Measurements from ENCODE around the gene MAN1B1.

MAN1B1 gene

GRCh38 chr9:137112564-137113384, 26.0 kb downstream of the MAN1B1 start:
- TF ChIP-seq TAF1 (IDR thresholded peaks at IDR 0.05; ENCODE audit: borderline replicate concordance, insufficient read depth, low read length), result no peak
- TF ChIP-seq FOXP2 (optimal IDR thresholded peaks at IDR 0.05; ENCODE audit: borderline replicate concordance, extremely low read depth, extremely low read length, insufficient read depth), result no peak
- TF ChIP-seq POLR2AphosphoS5 (IDR thresholded peaks at IDR 0.05; ENCODE audit: low read depth, low read length), result no peak
- TF ChIP-seq SIN3A (IDR thresholded peaks at IDR 0.05; ENCODE audit: borderline replicate concordance, insufficient read depth, low read length), result no peak
- TF ChIP-seq, protein P1, sequence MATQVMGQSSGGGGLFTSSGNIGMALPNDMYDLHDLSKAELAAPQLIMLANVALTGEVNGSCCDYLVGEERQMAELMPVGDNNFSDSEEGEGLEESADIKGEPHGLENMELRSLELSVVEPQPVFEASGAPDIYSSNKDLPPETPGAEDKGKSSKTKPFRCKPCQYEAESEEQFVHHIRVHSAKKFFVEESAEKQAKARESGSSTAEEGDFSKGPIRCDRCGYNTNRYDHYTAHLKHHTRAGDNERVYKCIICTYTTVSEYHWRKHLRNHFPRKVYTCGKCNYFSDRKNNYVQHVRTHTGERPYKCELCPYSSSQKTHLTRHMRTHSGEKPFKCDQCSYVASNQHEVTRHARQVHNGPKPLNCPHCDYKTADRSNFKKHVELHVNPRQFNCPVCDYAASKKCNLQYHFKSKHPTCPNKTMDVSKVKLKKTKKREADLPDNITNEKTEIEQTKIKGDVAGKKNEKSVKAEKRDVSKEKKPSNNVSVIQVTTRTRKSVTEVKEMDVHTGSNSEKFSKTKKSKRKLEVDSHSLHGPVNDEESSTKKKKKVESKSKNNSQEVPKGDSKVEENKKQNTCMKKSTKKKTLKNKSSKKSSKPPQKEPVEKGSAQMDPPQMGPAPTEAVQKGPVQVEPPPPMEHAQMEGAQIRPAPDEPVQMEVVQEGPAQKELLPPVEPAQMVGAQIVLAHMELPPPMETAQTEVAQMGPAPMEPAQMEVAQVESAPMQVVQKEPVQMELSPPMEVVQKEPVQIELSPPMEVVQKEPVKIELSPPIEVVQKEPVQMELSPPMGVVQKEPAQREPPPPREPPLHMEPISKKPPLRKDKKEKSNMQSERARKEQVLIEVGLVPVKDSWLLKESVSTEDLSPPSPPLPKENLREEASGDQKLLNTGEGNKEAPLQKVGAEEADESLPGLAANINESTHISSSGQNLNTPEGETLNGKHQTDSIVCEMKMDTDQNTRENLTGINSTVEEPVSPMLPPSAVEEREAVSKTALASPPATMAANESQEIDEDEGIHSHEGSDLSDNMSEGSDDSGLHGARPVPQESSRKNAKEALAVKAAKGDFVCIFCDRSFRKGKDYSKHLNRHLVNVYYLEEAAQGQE (IDR thresholded peaks at IDR 0.05; ENCODE audit: insufficient read depth in 1 of 2, low read depth in 2 of 2, low read length in 2 of 2), result no peak

DNA sequence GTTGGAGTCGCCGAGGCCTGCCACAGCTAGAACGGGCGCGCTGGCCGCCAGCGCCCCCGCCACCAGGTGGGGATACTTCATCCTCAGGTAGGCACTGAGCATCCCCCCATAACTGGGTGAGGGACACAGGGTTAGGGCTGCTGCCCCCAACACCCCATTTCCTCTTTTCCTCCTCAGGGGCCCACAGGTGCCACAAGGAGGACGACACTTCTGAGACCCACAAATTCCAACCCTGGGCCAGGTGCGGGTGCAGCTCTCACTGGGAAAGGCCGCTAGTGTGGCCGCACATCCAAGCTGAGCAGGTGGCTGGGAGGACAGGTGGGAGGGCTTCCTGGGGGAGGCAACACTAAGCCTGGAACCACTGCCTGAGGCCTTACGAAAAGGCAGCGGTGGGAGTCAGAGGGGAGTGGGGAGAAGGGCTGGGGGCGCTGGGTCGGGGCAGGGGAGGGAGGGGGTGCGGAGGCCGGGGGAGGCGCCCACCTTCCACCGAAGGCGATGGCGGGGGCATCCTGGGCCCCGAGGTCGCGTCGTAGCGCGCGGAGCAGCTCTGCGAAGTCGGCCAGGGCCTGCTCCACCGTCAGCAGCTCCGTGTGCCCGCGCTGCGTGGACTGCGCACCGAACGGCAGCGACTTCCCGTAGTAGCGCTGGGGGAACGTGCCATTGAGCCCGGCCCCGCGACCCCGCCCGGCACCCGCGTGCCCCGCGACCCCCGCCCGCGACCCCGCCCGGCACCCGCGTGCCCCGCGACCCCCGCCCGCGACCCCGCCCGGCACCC, 26.8 kb downstream of the MAN1B1 start:
- TF ChIP-seq FOXP2 (optimal IDR thresholded peaks at IDR 0.05; ENCODE audit: borderline replicate concordance, extremely low read depth, extremely low read length, insufficient read depth) (no peak), SIN3A (IDR thresholded peaks at IDR 0.05; ENCODE audit: borderline replicate concordance, insufficient read depth, low read length) (no peak), TAF1 (IDR thresholded peaks at IDR 0.05; ENCODE audit: borderline replicate concordance, insufficient read depth, low read length) (no peak), POLR2AphosphoS5 (IDR thresholded peaks at IDR 0.05; ENCODE audit: low read depth, low read length) (no peak)
- TF ChIP-seq, protein P1 (IDR thresholded peaks at IDR 0.05; ENCODE audit: insufficient read depth in 1 of 2, low read depth in 2 of 2, low read length in 2 of 2), result no peak

DNA sequence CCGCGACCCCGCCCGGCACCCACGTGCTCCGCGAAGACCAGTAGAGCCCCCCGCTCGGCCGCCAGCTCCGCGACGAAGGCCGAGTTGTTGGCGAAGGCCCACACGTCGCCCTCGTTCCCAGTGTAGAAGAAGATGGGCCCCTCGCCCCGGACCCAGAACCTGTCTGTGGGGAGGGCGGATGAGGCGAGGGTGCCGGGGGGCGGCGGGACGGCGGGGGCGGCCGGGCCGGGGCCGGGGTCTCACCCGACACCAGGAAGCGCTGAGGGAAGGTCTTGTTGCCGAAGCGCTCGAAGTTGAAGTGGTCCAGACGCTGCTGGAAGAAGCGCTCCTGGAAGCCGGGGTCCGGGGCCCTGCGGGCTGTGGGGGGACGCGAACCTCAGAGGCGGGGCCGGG, 27.4 kb downstream of the MAN1B1 start:
- TF ChIP-seq POLR2AphosphoS5 (IDR thresholded peaks at IDR 0.05; ENCODE audit: low read depth, low read length) (no peak), FOXP2 (optimal IDR thresholded peaks at IDR 0.05; ENCODE audit: borderline replicate concordance, extremely low read depth, extremely low read length, insufficient read depth) (no peak), TAF1 (IDR thresholded peaks at IDR 0.05; ENCODE audit: borderline replicate concordance, insufficient read depth, low read length) (no peak), SIN3A (IDR thresholded peaks at IDR 0.05; ENCODE audit: borderline replicate concordance, insufficient read depth, low read length) (no peak)
- TF ChIP-seq, protein P1 (IDR thresholded peaks at IDR 0.05; ENCODE audit: insufficient read depth in 1 of 2, low read depth in 2 of 2, low read length in 2 of 2), result no peak

DNA sequence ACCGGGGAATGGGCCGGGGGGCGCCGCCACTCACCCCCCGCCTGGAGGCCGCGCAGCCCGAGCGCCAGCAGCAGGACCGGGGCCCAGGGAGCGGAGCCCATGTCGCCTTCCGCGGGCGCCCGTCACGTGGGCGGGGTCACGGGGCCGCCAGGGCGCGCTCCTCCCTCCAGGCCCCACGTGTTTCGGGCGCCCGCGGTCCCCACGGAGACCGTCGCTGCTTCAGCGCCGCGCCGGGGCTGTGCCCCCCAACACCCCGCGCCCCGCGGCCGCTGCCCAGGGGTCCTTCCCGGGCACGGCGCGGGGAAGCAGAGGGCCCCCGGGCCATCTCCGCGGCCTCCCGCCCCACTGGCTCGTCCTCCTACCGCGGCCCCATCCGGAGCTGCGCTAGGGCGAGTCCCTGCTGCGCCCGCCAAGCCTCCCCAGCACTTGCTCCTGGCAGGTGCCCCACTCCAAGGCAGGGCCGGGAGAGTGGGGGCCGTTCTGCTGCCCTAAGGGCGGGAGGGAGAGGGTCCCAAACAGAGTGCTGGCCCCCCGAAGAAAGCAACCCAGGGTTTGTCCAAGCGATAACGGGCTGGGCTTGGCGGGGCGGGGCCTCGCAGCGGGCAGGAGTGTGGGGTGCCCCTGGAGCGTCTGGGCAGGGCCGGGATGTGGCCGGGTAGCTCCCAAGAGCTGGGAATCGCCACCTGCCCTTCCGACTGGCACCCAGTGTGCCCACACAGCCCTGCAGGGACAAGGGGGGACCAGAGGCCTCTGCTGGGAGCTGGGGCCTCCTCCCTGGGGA, 28.0 kb downstream of the MAN1B1 start, which contains the start of gene DPP7:
DPP7 (minus strand) TSS at position 121 of the 781 bp plus-strand sequence; CDS start at position 101, 20 bp downstream.
- 0 out of 2 replicates have a peak, but pooled peaks have one; percentile 55 for TF ChIP-seq TAF1 (IDR thresholded peaks at IDR 0.05; ENCODE audit: borderline replicate concordance, insufficient read depth, low read length)
- TF ChIP-seq FOXP2 (optimal IDR thresholded peaks at IDR 0.05; ENCODE audit: borderline replicate concordance, extremely low read depth, extremely low read length, insufficient read depth), result no peak
- peak; percentile 62 for TF ChIP-seq POLR2AphosphoS5 (IDR thresholded peaks at IDR 0.05; ENCODE audit: low read depth, low read length)
